ENCODE results near the gene SLC12A9. TPM values are rescaled to one million over a fixed set of nuclear protein-coding genes. Genes with fewer than 3 reads are reported as not detected.
"Not testable (repeated sequence)": the region's sequence is repeated elsewhere in the genome, so short reads cannot be mapped to it uniquely, and the experiment has no call there.

Gene SLC12A9
- total RNA-seq, 2 donors from 2014 or later: 22.0 to 29.4 TPM

GRCh38 chr7:100837099-100837836 is 15.2 kb upstream of the SLC12A9 start:
- 4% methylated on average over 37 of the region's 37 CpGs for WGBS
- H3K4me1 ChIP-seq (replicated peaks): no peaks in the 10 kb centered on the region
- peak in 1 of 4 experiments; percentile 16 for TF ChIP-seq CTCF (IDR thresholded peaks at IDR 0.05)
- TF ChIP-seq POLR2A (IDR thresholded peaks at IDR 0.05): peak; percentile 69
- peak; percentile 96 for TF ChIP-seq POLR2AphosphoS5 (IDR thresholded peaks at IDR 0.05)
- peak overlapping the region; percentile 20 to 25 for H3K4me3 ChIP-seq
- DNase-seq (ENCODE audit: low spot score): peak; percentile 86
- peak overlapping the region; percentile 77 to 78 for H3K27ac ChIP-seq
- intact Hi-C loops (cut with DNase I): no loop called here
- no peaks in the 10 kb centered on the region for H3K27me3 ChIP-seq (replicated peaks; ENCODE audit: insufficient read depth)
- H3K36me3 ChIP-seq: no peaks in the 10 kb centered on the region
- H3K9me3 ChIP-seq: no peaks in the 10 kb centered on the region

DNA sequence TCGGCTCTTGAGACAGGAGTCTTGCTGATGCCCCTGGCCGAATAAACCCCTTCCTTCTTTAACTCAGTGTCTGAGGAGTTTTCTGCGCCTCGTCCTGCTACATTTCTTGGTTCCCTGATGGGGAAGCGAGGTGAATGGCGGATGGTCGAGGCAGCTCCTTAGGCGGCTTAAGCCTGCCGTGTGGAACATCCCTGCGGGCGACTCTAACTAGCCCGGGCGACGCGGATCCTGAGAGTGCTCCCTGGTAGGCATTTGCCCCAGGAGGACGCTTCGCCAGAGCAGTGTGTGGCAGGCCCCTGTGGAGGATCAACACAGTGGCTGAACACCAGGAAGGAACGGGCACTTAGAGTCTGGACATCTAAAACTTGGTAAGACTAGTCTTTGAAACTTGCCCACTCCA is 13.2 kb upstream of the SLC12A9 start:
- intact Hi-C loops (cut with DNase I): no loop called here
- no peak for TF ChIP-seq POLR2A (IDR thresholded peaks at IDR 0.05)
- TF ChIP-seq CTCF (IDR thresholded peaks at IDR 0.05): no peak
- TF ChIP-seq POLR2AphosphoS5 (IDR thresholded peaks at IDR 0.05): no peak
- H3K4me3 ChIP-seq: no peak overlapping the region
- H3K36me3 ChIP-seq: no peaks in the 10 kb centered on the region
- no peaks in the 10 kb centered on the region for H3K4me1 ChIP-seq (replicated peaks)
- H3K27ac ChIP-seq: no peak overlapping the region
- no peak for DNase-seq (ENCODE audit: low spot score)
- H3K9me3 ChIP-seq: no peaks in the 10 kb centered on the region
- 94% methylated on average over 18 of the region's 18 CpGs for WGBS
- no peaks in the 10 kb centered on the region for H3K27me3 ChIP-seq (replicated peaks; ENCODE audit: insufficient read depth)

DNA sequence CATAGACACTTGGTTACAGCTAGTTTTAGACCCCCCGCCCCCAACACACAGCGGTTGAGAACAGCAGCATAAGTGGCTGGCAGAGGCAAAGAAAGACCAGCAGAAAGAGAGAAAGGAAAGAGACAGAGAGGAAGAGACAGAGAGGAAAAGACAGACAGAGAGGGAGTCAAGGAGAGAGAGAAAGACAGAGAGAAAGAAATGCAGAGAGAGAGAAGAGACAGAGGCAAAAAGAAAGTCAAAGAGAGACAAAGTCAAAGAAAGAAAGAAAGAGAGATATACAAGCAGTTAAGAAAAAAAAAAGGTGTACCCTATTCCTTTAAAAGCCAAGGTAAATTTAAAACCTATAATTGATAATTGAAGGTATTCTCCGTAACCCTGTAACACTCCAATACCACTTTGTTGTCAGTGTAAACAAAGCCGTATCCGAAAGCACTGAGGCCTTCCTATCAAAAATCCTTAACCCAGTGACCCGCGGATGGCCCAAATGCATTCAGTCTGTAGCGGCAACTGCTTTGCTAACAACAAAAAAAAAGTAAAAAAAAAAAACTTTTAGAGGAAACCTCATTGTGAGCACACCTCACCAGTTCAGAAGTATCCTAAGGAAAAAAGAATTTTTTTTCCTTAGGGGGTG is 11.9 kb upstream of the SLC12A9 start:
- Histone ChIP-seq H3K27ac (no peak overlapping the region), H3K36me3 (no peaks in the 10 kb centered on the region), H3K9me3 (no peaks in the 10 kb centered on the region), H3K4me3 (no peak overlapping the region), H3K4me1 (replicated peaks) (no peaks in the 10 kb centered on the region), H3K27me3 (replicated peaks; ENCODE audit: insufficient read depth) (no peaks in the 10 kb centered on the region)
- TF ChIP-seq CTCF (IDR thresholded peaks at IDR 0.05): no peak
- no peak for TF ChIP-seq POLR2A (IDR thresholded peaks at IDR 0.05)
- TF ChIP-seq POLR2AphosphoS5 (IDR thresholded peaks at IDR 0.05): no peak
- DNase-seq (ENCODE audit: low spot score): no peak
- intact Hi-C loops (cut with DNase I): no loop called here
- 61% methylated on average over 8 of the region's 8 CpGs for WGBS

DNA sequence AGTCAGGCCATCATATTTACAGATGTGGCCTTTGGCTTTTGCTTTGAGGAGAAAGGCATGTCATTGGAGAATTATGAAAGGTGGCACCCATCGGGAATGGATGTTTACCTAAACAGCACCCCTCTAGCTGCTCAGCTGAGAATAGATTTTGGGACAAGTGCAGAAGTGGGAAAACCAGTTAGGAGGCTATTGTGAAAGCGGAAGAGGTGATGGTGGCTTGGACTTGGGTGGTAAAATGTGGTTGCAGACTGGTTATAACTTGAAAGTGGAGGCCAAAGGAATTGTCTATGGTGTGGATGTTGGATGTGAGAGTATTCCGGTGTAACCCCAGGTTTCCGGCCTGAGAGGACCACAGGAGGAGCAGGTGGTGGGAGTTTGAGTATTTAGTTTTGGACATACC is 5.2 kb upstream of the SLC12A9 start:
- no peak for TF ChIP-seq POLR2A (IDR thresholded peaks at IDR 0.05)
- peak; percentile 27 for TF ChIP-seq POLR2AphosphoS5 (IDR thresholded peaks at IDR 0.05)
- WGBS: 81% methylated on average over 4 of the region's 4 CpGs
- Histone ChIP-seq H3K4me3 (no peak overlapping the region), H3K4me1 (replicated peaks) (no peaks in the 10 kb centered on the region), H3K27me3 (replicated peaks; ENCODE audit: insufficient read depth) (no peaks in the 10 kb centered on the region), H3K9me3 (no peaks in the 10 kb centered on the region), H3K27ac (no peak overlapping the region), H3K36me3 (no peaks in the 10 kb centered on the region)
- intact Hi-C loops (cut with DNase I): no loop called here
- DNase-seq (ENCODE audit: low spot score): no peak

DNA sequence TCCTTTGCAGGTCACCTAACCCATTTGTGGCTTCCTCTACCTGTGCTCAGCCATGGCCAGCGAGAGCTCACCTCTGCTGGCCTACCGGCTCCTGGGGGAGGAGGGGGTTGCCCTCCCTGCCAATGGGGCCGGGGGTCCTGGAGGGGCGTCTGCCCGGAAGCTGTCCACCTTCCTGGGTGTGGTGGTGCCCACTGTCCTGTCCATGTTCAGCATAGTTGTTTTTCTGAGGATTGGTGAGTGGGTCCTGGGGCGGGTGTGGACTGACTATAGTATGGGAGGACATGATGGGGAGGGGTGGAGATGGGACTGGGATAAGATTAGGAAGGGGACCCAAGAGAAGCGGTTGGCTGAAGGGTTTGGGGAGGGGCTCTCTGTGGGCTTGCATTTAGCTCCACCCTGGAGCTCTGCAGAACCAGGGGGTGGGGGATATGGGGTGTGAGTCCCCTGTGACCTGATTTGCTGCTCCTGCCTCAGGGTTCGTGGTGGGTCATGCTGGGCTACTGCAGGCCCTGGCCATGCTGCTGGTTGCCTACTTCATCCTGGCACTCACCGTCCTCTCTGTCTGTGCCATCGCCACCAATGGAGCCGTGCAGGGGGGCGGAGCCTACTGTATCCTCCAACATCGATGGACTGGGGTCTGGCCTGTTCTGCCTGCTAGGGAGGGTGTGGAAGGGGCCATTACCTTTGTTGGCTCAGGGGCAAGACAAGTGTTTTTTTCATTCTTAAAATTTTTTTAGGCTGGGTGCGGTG is 1.8 kb downstream of the SLC12A9 start:
- H3K27ac ChIP-seq: no peak overlapping the region
- intact Hi-C loops (cut with DNase I): loop anchor here (5.0 kb wide), 1 partner anchor 132 kb away; the partner anchor contains the start of gene EPO
- no peaks in the 10 kb centered on the region for H3K9me3 ChIP-seq
- no peaks in the 10 kb centered on the region for H3K27me3 ChIP-seq (replicated peaks; ENCODE audit: insufficient read depth)
- 86% methylated on average over 14 of the region's 14 CpGs for WGBS
- TF ChIP-seq CTCF (IDR thresholded peaks at IDR 0.05) (no peak), POLR2AphosphoS5 (IDR thresholded peaks at IDR 0.05) (no peak), POLR2A (IDR thresholded peaks at IDR 0.05) (no peak)
- no peaks in the 10 kb centered on the region for H3K4me1 ChIP-seq (replicated peaks)
- DNase-seq (ENCODE audit: low spot score): no peak
- no peak overlapping the region for H3K4me3 ChIP-seq
- H3K36me3 ChIP-seq: no peaks in the 10 kb centered on the region

DNA sequence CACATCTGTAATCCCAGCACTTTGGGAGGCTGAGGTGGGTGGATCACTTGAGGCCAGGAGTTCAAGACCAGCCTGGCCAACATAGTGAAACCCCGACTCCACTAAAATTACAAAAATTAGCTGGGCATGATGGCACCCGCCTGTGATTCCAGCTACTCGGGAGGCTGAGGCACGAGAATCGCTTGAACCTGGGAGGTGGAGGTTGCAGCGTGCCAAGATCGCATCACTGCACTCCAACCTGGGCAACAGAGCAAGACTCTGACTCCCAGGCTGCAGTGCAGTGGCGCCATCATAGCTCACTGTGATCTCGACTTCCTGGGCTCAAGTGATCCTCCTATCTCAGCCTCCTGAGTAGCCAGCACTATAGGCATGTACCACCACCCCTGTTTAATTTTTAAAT is 2.4 kb downstream of the SLC12A9 start:
- DNase-seq (ENCODE audit: low spot score); H3K27me3 ChIP-seq (replicated peaks; ENCODE audit: insufficient read depth); H3K9me3 ChIP-seq; H3K4me1 ChIP-seq (replicated peaks); H3K4me3 ChIP-seq; H3K27ac ChIP-seq; H3K36me3 ChIP-seq: not testable (repeated sequence)
- 93% methylated on average over 9 of the region's 9 CpGs for WGBS
- intact Hi-C loops (cut with DNase I): loop anchor here (5.0 kb wide), 1 partner anchor 133 kb away; the partner anchor contains the start of gene EPO

All from prostate gland (tissue), 2 donors.